ENCODE data around the gene AKT2.

- no peak for TF ChIP-seq POLR2A (IDR thresholded peaks at IDR 0.05; ENCODE audit: low read depth, low read length)
- no peak for TF ChIP-seq TAF1 (IDR thresholded peaks at IDR 0.05; ENCODE audit: borderline replicate concordance, low read depth, low read length)
- no peak for TF ChIP-seq POLR2AphosphoS5 (IDR thresholded peaks at IDR 0.05; ENCODE audit: low read depth, low read length)
Measured at GRCh38 chr19:40323705-40324104, 38.6 kb upstream of the AKT2 start.
